Activated CD4-positive, CD25-positive, alpha-beta regulatory T cell treated with anti-CD3 and anti-CD28 coated beads, Interleukin-2, amount 50 U/mL, for 24 hours (primary cell): ENCODE results near the gene ABCG1.
"Not testable (repeated sequence)": the region's sequence is repeated elsewhere in the genome, so short reads cannot be mapped to it uniquely, and the experiment has no call there.

Experiments used
- ATAC-seq, 2 donors: fragments of 150-1000 bp; cut with Tn5 transposase; one replicate each; pipeline ENCODE4 v1.10.0; 2021; ENCODE audit warnings: mild to moderate bottlenecking in 1 of 2, moderate library complexity in 1 of 2

Gene ABCG1

DNA sequence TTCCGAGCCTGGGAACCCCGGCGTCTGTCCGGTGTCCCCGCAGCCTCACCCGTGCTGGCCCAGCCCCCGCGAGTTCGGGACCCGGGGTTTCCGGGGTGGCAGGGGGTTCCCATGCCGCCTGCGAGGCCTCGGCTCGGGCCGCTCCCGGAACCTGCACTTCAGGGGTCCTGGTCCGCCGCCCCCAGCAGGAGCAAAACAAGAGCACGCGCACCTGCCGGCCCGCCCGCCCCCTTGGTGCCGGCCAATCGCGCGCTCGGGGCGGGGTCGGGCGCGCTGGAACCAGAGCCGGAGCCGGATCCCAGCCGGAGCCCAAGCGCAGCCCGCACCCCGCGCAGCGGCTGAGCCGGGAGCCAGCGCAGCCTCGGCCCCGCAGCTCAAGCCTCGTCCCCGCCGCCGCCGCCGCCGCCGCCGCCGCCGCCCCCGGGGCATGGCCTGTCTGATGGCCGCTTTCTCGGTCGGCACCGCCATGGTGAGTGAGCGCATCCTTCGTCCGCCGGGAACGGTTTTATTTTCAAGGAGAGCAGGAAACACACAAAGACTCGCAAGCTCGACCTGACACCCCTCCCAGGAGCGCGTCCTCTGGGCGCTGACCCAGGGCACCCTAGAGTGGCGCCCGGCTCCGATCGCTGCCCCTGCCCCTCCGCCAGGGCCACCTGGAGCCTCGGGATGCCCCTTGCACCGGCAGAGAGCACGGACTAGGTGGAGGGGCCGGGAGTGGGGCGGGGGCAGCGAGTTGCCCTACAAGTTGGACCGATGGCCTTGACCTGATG is at the start of gene ABCG1:
TSS of gene ABCG1 (plus strand) at position 305 of the 770 bp plus-strand sequence. CDS start at position 428, 123 bp downstream.
- ATAC-seq: peak; percentile 51 to 56

DNA sequence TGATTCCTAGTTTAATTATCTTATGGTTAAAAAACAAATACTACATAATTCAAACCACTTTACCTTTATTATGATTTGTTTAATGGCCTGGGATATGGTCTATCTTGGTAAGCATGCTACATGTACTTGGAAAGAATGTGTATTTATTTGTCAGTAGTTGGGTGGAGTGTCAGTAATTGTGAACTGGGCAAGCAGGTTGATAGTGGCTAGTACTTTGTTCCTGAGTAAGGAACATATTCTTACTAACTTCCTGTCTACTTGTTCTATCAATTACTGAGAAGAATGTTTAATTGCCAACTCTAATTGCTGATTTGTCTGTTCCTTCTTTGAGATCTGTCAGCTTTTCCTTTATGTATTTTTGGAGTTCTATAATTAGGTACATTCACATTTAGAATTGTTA is 49.2 kb upstream of the ABCG1 start:
- no peak for ATAC-seq

GRCh38 chr21:42171091-42172053 is 47.6 kb upstream of the ABCG1 start:
- no peak for ATAC-seq

DNA sequence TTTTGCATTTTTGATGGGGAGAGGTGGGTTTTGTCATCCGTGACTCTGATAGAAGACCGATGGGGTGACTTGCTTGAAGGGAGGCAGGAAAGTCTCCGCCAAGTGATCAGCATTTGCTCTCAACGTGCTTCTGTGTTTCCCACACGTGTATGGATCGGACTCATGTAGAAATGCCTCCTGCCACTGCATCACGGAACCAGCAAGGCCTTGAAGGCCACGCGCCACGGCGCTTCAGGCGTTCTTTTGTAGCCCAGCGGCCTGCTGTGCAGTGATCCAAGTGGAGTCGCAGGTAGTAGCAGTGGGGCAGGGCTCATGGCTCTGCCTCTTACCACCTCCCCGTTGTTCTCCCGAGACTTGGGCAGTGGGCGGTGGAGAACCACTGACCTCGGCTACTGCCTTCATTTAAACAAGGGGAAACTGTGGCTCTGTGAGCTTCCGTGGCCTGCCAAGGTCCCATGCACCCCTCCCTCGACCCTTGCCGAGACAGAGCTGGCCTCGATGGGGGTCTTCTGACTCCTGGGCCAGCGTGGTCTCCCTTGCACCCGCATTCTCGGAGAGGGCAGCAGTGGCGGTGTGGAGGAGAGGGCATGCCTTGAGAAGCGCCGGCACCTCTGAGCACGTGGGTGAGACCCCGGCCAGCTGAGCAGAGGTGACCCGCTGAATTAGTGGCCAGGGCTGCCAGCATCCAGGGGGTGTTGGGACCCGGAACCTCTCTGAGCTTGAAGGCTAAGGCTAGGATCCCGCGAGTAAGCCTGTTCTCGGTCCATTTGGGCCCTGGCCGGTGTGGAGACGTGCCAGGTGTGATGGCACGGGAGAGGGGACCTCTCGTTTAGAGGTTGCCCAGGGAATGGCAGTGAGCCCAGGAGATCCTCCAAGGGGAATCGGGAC is 46.1 kb upstream of the ABCG1 start:
- ATAC-seq: no peak

- ATAC-seq: no peak
Observed at GRCh38 chr21:42174173-42174572, 44.8 kb upstream of the ABCG1 start.

DNA sequence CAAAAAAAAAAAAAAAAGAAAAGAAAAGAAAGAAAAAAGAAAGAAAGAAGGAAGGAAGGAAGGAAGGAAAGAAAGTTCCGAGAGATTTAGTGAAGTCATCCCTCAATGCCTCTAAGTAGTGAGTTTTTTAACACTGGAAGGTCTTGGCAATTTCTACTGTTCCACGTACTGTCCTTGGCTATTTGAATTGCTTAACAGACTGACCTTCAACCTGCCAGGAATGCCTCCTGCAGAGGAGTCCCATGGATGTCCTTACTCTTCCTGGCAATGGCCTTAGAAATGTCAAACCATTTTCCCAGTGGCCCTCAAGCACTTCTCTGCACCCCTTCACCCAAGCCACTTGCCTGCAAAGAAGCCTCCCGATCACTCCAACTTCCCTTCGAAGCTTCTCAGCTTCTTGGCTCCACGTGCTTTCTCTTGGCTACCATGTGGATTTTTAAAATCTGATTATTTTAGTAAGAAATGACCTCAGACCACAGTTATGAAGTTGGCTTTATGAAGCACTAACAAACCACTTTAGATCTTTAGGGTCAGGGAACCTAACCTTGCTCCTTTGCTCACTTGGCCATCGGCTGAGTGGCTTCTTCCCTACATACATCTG is 43.7 kb upstream of the ABCG1 start:
- no peak for ATAC-seq

DNA sequence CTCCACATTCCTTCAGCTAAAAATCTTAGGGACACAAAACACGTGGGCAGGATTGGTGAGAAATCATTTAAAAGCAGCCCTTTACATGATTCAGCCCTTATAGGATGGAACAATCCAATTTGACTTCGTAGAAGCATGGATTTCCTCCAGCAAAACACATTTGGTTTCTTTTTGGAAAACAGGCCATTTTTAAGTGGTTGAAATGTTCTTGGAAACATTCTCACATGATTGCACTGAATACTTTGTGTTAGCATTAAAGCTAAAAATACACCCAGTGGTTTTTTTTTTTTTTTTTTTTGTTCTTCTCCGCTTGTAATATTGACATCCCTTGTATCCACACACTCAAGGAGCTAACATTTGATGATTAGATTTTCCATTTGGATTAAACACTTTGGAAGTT is 42.1 kb upstream of the ABCG1 start:
- ATAC-seq: no peak

DNA sequence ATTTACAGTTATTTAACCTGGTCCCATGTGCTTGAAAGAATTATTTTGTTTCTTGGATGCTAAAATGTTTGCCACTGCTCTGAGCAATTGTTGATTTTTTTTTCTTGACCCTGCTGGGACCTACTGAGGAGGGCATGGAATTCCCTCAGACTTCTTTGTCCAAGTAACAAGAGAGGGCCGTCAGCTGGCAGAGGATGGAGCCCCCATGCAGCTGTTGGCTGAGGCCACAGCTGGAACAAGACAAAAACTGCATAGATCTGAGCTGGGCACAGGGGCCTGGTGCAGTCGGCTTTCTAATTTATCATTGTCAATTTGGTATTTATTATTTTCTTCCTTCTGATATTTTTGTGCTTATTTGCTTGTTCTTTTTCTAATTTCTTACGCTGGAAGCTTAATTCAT is 39.6 kb upstream of the ABCG1 start:
- ATAC-seq: no peak

- ATAC-seq: not testable (repeated sequence)
Observed at GRCh38 chr21:42180001-42180400, 38.9 kb upstream of the ABCG1 start.

- no peak for ATAC-seq
Observed at GRCh38 chr21:42182713-42183371, 36.1 kb upstream of the ABCG1 start.

DNA sequence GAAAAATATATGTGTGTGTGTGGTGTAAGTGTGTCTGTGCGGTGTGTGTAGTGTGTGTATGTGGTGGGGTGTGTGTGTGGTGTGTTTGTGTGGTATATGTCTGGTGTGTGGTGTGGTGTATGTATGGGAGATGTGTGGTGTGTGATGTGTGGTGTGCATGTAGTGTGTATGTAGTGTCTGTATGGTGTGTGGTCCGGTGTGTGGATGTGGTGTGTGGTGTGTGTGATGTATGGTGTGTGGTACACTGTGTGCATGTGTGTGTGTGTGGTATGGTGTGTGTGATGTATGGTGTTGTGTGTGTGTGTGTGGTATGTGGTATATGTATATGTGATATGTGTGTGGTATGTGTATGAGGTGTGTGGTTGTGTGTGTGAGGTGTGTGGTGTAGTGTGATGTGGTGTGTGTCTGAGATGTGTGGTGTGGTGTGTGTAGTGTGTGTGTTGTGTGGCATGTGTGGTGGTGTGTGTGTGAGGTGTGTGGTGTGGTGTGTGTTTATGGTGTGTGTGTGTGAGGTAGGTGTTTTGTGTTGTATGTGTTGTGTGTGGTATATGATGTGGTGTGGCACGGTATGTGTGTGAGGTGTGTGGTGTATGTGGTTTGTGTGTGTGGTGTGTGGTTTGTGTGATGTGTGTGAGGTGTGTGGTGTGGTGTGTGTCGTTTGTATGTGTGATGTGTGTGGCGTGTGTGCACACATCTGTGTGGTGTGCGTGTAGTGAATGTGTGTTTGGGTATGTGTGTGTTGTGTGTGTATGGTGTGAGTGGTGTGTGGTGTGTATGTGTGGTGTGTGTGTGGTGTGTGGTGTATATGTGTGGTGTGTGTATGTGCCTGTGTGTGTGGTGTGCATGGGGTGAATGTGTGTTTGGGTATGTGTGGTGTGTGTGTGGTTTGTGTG is 35.3 kb upstream of the ABCG1 start:
- no peak for ATAC-seq

DNA sequence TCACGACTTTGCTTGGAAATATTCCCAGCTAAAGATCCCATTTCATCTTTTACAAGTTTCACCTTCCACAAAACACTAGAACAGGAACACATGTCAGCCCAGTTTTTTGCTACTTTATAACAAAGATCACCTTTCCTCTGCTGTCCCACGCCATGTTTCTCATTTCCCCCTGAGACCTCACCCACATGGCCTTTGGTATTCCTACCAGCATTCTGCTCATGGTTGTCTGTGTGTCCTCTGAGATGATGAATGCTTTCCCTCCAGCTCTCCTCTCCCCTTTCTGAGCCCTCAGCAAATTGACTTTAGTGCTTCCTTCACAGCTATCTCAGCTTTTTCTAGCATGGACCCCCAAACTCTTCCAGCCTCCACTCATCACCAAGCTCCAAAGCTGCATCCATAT is 32.3 kb upstream of the ABCG1 start:
- no peak for ATAC-seq

- ATAC-seq: peak; percentile 97 to 98
Observed at GRCh38 chr21:42187976-42188653, 30.8 kb upstream of the ABCG1 start.

DNA sequence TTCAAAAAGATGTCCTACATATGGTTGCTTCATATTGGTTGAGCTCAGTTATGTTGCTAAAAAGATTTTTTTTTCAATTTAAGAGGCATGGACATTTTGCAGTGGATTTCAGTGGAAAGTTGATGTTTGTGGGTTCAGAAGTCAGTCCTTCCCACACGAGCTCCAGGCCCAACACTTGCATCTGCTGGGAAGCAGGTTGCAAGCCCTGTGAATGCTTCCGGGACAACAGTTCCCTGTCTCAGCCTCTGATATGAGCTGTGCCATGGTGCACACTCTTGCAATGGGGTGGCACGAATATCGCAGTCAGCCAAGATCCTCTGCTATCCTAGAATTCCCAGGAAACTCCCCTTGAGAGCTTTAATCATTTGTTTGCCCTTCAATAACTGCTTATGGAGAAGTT is 30.3 kb upstream of the ABCG1 start:
- ATAC-seq: no peak

DNA sequence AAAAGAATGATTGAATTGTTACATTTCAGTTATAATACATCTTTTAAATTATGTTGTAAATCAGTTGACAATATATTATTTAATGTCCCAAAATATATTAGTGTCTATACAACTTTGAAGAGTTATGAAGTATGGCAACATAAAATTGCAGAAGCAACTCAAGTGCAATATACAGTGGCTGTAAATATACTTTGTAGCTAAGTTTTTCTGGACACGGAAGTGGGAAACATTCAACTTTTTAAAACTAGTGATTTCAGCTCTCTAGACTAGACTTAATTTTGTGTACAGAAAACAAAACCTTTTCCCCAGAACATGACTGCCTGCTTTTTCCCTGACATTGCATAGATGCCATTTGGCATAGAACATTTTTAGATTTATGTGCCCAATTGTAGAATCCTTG is 29.5 kb upstream of the ABCG1 start:
- no peak for ATAC-seq

- peak; percentile 14 to 22 for ATAC-seq
Observed at GRCh38 chr21:42189860-42190485, 29.0 kb upstream of the ABCG1 start.

DNA sequence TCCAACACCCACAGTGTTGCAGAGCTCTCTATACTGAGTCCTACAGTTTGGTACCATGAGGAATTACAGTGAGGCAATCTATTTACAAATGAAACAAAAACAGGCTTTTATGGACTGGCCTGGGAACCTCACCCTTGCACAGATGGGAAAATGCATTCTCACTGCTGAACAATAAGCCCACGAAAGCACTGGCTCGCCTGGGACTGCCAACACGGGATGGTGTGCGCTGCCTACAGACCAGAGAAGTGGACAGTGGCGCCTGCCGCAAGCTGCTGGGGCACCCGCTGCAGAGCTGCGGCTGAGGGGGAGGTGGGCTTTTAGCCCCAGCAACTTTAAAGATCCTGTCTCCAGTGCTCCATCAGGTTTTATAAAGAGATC is 28.5 kb upstream of the ABCG1 start:
- ATAC-seq: no peak

DNA sequence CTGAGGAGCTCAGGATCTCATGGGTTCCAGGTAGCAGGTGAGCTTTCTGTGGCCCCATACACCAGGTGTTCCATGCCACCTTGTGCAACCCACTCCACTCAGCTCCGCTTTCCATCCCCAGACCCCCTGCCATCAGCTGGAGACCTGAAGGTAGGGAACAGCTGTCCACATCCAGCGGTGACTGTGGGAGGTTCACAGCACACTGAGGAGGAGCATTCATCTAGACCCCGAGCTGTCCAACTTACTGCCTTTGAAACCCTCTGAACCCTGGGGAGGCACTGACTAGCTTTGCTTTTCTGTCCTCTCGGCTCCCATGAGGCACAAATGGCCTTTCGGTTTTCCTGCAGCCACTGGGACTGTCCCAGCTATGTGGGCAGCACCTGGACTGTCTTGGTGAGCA is 27.9 kb upstream of the ABCG1 start:
- ATAC-seq: no peak
